Right lobe of liver (tissue), 4 donors: Measurements from ENCODE around the gene RPSA.

Source experiments
- CTCF ChIP-seq, 4 donors: fragments of 200-600 bp in 3 of 4; fragments of 450-650 bp in 1 of 4; IDR thresholded peaks; one replicate each; pipeline versions ENCODE4 v1.5.1 to v1.8.0; 2016 to 2022; ENCODE audit warnings: antibody characterized with exemption in 4 of 4, mild to moderate bottlenecking in 2 of 4
- POLR2A ChIP-seq: fragments of 450-650 bp; IDR thresholded peaks from one replicate; pipeline ENCODE4 v1.6.1; 2017; ENCODE audit warnings: antibody characterized with exemption, mild to moderate bottlenecking
- donor health status: DM: no; HTN: no; CAD: no.
- donor health status: DM: no; HTN: no; CAD: no.
- donor health status: DM: no; HTN: yes; CAD: no.

- TF ChIP-seq CTCF (IDR thresholded peaks at IDR 0.05) = no peak
- TF ChIP-seq POLR2A = no peak
Measured at GRCh38 chr3:39432342-39432741, 25.8 kb downstream of the RPSA start.
